NOMO-1 (cell line): ENCODE measurements around the gene STAG2.
A peak's percentile ranks its signal among the peaks of the same experiment; 100 is the strongest.
"Not testable (repeated sequence)": the region's sequence is repeated elsewhere in the genome, so short reads cannot be mapped to it uniquely, and the experiment has no call there.

Experiments
- DNase-seq, 2 experiments: peaks; one replicate each; lab custom pipeline; 2025; ENCODE audit not compliant: unreplicated experiment in 2 of 2; lab: John Stamatoyannopoulos, UW

STAG2 gene

DNA sequence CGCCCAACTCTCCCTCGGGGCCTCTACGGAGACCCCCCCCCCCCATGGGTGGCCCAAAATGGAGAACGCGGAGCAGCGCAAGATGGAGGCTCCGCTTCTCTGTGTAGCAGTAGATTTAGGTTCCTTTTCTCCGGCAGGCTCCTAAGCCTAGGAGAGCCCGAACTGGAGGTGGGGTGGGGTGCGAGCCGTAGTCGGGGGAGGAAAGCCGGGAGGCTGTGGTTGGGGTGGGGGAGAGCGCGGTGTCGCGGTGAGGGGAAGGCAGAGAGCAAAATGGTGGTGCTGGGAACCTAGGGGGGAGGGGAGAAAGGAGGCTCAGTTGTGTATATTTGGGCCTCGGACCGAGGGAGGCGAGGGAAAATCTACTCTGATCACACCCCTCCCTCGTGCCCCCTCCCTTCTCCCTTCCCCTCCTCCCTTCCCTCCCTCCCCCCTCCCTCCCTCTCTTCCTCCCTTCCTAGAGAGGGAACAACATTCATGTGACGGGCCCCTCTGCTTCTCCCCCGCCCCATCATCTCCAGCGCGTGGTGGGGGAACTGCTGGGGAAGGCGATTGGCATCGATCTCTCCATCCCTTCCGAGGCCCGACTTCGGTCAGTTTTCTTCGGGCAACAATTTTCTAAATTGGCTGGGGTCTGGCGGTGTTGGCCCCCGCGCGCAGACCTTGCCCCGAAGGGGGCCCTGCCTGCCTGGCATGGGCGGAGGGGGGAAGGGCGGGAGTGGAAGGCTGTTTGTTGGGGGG lies at the start of gene STAG2:
Gene STAG2, plus strand, starts transcription at position 439 of the 738 bp plus-strand sequence. CDS start 60,922 bp downstream, outside the sequence.
- DNase-seq = peak; percentile 62 to 67

DNA sequence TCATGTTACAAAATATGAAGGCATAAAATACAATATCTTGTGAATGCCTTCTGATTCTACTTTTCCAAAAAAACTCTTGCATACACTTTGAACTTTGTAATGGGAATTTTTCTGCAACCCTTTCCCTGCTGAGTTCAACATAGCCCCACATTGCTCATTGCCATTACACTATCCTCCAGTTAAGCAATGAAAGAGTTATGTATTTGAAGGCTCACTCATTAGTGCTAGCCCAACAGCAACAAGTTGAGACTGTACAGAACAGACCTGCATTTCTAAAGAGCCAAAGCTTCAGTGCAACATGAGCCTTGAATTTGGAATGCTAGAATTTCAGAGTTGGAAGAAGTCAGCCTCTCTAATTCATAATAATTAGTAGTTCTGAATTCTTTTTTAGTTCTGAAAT lies 44.4 kb upstream of the STAG2 start:
- DNase-seq = no peak

DNA sequence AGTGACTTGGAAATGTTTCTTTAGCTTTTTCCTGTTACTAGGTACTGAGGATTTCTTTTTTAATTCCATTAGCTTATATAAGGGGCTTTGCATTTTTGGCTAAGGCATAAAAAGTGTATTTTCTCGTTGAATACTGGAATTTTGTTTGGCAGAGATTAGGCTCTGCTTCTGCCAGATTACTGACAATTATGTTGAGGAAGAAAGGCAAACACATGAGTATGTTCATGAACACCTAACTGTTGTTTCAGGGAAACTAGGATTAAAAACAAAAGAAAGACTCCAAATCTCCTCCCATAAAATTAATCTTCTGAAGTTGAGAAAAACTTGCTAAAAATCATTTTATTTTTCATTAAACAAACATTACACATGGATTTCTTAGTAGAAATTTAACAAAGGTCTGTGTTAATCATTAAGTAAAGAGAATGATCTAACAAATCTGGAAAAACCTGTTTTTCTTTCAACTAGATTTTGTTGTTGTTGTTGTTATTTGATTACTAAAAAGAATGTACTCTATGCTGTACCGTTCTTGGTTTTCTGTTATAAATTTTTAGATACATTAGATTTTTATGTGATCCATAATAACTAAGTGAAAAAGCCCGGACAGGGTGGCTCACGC lies 43.3 kb upstream of the STAG2 start:
- no peak for DNase-seq

DNA sequence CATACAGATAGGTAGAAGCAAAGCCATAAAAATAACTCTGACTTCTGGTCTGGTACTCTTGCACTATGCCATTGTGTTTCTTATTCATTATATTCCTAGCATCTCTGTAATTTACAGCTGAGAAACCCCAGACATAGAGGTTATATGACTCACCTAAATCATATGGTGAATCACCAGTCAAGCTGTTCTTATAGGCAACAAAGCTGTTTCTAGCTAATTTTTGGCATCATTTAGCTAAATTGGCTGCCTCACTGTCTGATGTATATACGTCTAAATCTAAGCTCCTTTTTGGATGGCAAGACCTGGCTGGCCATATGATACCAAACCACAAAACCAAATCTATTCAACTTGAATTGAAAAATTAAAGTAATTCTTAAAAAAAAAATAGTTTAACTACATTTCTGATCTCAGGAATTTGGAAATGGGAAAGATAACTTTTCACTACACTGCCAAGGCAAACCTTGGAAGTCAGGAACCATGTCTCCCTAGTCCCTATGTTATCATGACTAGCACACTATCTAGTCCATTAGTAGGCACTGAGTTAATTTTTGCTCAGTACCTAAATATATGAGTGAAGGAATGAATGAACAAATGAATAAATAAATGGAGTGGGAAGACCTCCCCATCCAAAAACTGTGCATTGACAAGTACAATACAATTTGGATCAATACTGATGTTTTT lies 41.3 kb upstream of the STAG2 start:
- no peak for DNase-seq

DNA sequence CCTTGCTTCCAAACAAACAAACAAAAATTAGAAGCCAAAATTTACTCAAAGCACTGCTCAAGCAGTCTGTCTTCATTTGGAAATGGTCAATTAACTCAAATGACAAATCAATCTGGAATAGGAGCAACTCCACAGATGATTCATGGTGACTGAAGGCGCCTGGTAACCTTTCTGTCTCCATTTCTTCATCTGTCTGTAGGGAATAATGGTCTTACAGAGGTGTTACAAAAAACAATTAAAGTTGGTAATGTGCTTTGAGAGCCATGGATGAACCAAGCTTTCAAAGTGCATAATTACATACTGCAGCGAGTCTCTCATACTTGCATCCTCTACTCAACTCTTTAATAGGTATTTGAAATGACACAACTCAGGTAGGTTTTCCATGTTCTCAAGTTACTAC lies 38.3 kb upstream of the STAG2 start:
- no peak for DNase-seq

DNA sequence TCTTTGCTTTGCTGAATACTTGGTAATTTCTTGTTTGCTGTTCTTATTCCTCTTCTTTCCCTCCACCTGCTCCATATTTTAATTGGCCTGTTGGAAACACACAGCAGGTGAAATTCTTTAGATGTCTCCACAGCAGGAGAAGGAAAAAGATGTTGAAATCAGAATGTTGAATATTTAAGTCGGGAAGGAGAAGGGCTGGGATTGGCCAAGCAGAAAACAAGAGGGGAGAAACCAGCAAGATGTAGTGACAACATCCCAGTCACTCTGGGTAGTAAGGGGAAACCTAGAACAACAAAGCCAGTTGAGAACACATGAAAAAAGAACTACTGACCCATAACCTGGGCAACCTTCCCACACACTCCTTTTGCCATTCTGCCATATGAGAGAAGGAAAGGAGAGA lies 37.3 kb upstream of the STAG2 start:
- no peak for DNase-seq

DNA sequence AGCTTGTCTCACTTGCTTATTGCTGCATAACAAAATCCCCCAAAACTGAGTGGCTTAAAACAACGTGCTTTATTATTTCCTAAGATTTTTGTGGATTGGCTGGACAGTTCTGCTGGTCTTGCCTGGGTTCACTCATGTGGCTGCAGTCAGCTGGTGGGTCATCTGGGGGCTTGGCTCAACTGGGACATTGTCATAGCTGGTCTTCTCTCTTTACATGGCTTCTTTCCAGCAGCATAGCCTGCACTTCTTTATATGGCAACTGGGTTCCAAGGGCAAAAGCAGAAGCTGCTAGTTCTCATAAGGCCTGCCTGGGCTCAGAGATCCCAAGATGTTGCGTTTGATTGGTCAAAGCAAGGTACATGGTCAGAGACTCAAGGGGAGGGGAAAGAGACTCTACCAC lies 33.7 kb upstream of the STAG2 start:
- DNase-seq = no peak

DNA sequence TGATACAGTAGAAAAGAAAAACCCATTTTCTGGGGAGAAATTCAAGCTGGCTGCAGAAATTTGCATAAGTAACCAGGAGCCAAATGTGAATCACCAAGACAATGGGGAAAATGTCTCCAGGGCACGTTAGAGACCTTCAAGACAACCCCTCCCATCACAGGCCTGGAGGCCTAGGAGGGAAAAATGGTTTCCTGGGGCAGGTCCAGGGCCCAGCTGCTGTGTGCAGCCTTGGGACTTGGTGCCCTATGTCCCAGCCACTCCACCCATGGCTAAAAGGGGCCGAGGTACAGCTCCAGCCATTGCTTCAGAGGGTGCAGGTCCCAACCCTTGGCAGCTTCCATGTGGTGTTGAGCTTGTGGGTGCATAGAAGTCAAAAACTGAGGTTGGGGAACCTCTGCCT lies 29.5 kb upstream of the STAG2 start:
- not testable (repeated sequence) for DNase-seq

DNA sequence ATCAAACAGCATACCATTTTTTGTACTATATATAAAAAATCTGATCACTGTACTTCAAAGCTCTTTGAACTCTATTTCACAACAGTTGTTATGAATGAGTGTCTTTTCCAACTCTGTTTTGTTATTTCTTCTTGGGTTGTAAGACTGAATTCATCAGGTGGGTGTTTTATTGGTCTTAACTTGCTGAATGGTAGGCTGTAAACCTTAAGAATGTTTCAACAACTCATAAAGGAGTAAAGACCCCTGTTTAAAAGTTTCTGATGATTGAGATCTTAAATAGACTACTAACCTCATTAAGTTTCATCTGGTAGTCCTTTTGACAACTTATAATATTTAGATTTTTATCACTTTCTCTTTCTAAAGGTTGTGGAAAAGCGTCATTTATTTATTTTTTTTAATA lies 18.4 kb upstream of the STAG2 start:
- DNase-seq = no peak

DNA sequence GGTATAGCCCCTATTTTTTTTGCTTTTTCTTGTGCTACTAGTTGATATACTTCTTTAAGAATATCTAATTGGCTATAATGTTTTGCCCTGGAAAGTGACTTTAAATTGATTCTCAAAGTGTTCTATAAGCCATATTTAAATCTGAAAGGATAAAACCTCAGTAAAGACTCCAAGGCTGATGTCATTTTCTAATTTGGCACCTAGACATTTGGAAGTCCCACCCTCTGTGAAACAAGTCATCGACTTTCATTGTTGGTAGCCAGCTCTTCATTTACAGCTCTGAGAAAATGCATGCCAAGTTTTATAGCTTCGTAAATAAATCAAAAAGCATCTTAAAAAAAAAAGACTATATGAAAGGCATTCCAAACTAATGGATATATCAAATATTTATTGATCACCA lies 18.0 kb upstream of the STAG2 start:
- no peak for DNase-seq

DNA sequence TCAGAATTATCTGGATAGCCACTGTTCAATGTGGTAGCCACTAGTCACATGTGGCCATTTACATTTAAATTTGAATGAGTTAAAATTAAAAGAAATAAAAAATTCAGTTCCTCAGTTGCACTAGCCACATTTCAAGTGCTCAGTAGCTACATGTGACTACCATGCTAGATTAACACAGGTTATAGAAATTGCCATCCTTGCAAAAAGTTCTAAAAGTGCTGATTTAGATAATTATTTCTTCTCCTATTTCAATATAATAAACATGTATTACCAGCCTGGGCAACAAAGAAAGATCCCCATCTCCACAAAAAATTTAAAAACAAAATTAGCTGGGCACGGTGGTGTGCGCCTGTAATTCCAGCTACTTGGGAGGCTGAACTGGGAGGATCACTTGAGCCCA lies 11.7 kb upstream of the STAG2 start:
- no peak for DNase-seq

DNA sequence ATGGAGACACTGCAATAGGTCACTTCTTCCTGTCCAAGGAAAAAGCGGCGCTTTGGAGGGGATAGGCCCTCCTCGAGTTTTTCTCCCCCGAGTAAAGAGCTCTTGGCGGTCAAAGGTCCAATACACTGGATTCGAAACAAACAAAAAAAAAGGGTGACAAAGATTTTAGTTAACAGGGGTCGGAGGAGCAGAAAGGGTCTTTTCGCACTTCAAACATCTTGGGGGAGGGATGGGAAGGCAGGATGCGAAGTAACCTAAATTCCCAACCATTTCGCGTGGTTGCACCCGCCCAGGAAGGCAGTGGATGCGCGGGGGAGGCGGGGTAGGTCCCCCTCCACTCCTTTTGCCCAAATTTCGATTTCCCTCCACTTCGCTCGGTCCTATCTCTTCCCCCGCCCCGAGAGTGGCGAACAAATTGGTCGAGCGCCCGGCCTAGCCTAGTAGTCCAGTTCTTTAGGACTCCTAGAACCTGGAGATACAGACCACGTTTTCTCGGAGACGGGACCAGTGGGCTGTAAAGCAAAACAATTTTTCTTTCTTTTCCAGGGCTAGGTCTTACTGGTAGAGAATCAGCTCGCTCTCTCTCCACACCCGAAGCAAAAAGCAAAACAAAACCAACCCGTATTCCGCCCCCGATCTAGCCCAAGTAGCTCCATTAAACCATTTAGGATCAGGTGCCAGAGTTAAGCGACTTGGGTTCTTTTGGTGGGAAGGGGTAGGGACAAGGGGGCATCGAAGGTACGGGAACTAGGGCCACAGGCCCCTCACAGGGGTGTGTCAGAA lies 2.0 kb upstream of the STAG2 start:
- DNase-seq = no peak

DNA sequence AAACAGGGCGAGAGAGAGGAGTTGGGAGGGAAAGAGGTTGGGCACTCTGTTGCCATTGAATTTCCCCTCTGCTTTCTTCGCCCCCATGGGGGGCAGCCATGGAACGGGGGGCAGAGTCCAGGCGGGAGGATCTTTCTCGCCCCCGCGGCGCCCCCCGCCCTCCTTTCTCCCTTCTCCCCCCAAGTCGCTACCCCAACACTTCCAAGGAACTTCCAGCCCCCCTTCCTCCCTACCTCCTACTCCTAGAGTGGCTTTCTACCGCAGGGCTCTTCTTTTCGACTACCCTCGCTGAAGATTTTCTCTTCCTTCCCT lies 594 bp upstream of the STAG2 start:
- no peak for DNase-seq

DNA sequence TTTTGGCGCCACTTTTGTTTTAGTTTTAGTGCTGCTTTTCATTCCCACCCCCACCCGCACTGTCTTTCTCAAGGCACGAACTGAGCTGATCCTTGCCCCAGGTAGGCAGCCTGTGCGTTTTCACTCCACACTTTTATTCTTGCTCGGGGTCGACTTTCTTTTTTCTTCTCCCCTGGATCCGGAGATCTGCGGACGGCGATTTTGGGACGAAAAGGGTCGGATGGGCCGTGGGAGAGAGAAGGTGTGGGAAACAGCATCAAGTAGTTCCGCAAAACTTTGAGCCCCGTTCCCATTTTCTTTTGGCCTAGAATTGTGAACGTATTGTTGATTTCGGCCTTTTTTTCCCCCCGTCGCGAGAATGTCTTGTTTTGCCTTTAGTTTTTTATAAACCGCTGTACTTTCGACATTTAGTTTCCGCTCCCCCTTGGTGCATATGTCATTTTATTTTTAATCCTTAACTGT lies 531 bp downstream of the STAG2 start:
- DNase-seq = peak in 1 of 2 experiments; percentile 28

DNA sequence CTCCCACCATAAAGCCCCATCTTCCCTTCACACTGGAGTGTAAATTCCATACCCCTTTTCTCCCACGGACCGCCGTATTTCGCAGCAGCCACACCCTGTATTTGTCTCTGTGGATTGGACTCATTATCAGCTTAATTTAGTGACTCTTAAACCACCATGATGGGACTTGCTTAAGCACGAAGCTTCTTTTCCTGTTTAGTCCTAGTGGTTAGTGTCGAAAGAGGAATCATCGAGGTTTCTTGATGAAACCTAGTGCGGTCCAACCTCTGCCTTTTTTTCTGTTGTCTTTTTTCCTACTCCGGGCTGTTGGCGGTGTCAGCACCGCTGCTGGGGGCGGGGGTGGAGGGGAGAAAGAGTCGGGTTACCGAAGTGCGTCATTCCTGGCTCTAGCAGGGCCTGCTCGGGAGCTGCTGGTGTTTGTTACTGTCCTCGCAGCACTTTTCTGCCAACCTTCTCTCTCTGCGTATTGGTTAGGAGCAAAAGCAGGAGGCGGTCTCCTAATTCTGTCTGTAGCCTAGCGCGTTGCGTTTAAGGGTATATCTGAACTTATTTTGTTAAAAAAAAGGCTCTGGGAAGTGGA lies 1.4 kb downstream of the STAG2 start:
- peak; percentile 90 for DNase-seq

DNA sequence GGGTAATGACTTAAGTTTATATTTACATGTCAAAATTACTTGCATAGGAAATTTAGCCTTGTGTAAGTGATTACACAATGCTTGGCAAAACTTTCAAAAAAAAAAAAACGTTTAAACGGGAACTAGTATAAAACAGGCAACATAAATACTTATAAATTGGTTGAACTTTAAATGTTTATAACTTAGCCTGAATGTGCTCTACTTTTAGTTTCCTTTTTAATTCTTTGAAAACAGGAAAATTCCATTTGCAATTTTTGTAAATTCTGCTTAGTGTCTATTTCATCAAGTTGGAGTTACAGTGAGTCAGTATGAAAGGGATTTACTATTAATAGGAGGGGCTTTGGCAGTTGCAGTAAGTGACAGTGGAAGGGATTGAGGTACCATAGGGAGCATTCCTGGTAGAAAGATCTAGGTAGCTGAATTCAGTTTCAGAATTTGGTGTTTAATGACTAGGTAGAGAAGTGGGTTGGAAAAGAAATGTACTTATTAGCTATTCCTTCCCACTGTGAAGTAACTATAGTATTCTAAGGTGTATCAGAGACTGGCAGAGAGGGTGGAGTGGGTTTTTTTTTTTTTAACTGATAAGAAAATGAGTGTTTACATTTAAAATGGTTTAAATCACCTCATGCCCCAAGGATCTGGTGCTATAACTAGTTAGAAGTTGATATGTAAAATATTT lies 2.8 kb downstream of the STAG2 start:
- DNase-seq = peak in 1 of 2 experiments; percentile 58

DNA sequence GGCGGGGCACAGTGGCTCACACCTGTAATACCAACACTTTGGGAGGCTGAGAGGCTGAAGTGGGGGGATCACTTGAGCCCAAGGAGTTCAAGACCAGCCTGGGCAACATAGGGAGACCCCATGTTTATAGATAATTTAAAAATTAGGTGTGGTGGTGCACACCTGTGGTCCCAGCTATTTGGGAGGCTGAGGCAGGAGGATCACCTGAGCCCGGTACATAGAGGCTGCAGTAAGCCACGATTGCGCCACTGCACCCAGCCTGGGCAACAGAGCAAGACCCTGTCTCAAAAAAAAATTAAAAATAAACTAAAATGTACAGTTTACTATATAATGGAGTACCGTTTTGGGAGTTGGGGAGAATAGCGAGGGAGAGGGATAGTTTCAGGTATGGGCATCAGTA lies 4.2 kb downstream of the STAG2 start:
- DNase-seq = no peak

DNA sequence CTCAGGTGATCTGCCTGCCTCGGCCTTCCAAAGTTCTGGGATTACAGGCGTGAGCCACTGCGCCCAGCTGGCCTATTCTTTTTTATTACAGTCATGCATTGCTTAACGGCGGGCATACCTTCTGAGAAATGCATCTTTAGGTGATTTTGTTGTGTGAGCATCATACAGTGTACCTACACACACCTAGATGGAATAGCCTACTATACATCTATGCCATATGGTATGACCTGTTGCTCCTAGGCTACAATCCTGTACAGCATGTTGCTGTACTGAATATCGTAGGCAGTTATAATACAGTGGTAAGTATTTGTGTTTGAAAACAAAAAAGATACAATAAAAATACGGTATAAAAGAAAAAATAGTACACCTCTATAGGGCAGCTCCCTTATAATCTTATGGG lies 6.0 kb downstream of the STAG2 start:
- DNase-seq = no peak

DNA sequence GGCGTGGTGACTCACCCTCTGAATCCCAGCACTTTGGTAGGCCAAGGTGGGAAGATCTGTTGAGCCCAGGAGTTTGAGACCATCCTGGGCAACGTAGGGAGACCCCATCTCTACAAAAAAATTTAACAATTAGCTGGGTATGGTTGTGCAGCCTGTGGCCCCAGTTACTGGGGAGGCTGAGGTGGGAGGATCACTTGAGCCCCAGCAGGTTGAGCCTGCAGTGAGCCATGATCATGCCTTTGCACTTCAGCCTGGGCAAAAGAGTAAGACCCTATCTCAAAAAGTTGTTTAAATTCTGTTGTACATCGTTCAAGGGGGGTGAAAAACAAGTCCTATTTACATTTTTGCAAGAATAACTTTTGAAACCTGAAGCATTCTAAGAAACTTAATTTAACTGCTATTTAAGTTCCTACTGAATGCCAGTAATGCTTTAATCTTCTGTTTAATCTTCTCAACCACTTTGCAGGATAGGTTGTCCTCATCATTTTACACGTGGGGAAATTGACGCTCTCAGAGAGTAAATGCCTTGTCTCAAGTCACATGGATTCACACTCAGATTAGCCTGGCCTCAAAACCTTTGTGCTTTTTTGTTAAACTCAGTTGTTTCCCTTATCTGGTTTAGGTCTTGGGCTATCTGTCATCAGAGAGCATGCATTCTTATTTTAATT lies 7.0 kb downstream of the STAG2 start:
- DNase-seq = no peak

DNA sequence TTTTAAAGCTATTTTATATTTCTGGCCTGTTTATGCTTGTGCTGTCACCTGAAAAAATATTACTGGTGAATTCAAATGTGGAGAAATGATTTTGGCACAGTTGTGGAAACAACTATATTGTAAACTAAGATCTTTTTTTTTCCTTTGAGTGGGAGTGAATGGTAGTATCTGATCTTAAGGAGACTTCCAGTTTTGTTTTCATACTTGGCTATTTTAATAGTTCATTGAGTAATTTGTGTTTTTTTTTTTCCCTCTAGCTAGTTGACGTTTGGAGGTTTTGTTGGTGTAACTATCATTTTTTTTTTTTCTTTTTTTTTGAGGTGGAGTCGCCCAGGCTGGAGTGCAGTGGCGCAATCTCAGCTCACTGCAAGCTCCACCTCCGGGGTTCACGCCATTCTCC lies 10.5 kb downstream of the STAG2 start:
- DNase-seq = peak; percentile 53 to 73
